HG02588 (cell line): Measurements from ENCODE around the gene BRWD1.
A peak's percentile ranks its signal among the peaks of the same experiment; 100 is the strongest.

Experiments used
- ATAC-seq: cut with Tn5 transposase; IDR thresholded peaks from one replicate; pipeline ENCODE4 v1.9.1; 2021; ENCODE audit warnings: mild to moderate bottlenecking, moderate library complexity; ENCODE audit not compliant: unreplicated experiment

The BRWD1 gene

DNA sequence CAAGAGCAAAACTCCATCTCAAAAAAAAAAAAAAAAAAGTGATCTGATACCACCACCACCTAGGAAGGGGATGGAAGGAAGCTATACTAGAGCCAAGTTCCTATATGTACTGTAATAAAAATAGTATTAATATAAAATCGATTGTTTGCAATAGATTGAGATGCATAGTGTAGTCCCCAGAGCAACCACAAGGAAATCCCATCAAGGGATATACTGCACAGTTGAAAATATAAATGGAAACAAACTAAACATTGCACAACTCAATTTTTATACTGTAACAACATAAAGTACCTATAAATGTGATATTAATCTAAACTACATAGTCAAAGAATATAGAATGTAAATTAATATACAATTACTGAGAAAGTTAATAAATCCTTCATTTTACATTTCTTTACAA is 109.3 kb downstream of the BRWD1 start:
- no peak for ATAC-seq

DNA sequence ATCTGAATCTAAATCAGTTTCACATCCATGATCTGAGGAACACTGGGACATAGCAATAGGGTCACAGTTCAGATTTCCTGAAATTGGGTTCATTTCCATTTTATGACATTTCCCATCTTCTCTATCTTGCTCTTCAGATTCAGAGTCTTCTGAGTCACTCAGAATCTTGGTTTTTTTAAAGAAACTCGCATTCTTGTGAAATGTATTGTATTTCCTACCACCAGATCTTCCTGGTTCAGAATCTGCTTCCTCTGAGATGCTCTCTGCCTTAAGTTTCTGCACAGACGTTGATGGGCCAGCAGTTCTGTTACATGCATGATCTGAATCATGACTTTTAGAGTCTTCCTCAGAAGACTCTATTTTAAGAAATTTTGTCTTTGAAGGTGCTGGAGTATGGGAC is 114.6 kb downstream of the BRWD1 start:
- ATAC-seq = no peak

DNA sequence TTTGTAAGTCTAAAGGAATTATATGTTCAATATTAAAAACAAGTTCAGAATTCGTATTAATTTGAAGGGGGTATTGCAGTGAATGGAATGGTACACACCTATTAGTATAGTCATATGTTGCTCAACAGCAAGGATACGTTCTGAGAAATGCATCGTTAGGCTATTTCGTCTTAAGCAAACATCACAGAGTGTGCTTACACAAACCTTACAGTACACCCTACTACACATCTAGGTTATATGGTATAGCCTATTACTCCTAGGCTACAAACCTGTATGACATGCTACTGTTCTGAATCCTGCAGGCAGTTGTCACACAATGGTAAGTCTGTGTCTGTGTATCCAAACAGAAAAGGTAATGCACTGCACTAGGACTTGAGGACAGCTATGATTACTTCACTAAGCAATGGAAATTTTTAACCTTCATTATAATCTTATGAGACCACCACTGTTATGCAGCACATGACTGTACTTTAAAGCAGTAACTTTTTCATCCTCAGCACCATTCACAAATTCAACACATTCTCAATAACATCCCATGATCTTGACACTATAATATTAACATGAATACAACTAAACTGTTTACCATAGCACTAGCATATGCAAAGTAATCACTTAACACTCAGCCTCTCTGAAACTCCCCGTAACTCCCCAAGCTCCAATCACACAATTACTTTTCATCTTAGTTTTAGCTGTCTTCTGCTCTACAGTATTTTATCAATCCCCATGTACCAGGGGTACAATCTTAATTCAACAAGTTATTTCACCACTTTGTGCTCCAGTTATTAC is 115.8 kb downstream of the BRWD1 start:
- no peak for ATAC-seq

DNA sequence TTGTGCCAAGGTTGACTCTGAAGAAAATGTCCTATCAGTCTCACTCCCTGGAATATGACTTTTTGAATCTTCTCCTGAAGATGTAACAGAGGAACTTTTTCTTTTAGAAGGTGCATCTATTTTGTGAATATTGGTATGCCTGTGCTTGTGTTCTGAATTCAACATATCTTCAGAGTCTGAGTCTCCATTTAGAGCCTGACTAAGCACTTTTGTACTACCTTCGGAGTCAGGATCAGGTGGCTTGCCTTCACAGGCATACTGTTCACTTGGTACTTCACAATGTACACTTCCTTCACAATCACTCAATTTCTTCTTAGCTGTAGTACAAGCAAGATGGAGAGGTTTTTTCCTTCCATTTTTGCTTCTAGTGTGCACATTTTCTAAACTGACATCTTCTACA is 116.6 kb downstream of the BRWD1 start:
- no peak for ATAC-seq

DNA sequence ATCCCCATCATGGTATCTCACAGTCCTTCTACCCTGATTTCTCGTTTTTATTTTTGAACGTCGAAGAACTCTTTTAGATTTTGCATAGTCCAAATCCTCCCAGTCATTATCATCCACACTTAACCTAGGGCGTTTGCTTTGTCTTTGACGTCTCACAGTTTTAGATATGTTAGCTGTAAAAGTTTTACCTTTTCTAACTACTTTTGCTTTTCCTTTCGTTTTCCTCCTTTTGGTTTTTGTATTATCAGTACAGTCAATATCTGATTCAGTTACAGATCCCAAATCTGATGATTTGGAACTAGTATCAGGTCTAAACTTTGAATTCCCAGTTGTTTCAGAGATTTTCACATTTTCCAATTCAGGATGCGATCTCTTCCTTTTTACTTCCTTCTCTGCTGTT is 117.1 kb downstream of the BRWD1 start:
- no peak for ATAC-seq

DNA sequence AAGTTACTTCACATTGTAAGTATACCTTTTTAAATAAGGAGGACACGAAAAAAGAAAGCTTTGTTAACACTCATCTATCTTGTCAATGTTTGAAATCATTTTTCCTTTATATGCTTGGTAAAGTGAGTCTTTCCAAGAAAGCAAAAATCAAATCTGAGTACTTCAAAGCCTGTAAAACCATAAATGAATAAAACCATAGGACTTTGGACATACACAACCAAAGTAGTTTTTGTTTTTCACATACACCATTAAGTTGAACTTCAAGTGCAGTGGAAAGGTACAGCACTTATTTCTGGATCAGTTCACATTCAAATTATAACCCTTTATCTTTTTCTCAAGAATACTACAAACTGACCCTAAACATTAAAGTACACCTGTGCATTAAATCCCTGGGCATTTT is 120.1 kb downstream of the BRWD1 start:
- no peak for ATAC-seq

DNA sequence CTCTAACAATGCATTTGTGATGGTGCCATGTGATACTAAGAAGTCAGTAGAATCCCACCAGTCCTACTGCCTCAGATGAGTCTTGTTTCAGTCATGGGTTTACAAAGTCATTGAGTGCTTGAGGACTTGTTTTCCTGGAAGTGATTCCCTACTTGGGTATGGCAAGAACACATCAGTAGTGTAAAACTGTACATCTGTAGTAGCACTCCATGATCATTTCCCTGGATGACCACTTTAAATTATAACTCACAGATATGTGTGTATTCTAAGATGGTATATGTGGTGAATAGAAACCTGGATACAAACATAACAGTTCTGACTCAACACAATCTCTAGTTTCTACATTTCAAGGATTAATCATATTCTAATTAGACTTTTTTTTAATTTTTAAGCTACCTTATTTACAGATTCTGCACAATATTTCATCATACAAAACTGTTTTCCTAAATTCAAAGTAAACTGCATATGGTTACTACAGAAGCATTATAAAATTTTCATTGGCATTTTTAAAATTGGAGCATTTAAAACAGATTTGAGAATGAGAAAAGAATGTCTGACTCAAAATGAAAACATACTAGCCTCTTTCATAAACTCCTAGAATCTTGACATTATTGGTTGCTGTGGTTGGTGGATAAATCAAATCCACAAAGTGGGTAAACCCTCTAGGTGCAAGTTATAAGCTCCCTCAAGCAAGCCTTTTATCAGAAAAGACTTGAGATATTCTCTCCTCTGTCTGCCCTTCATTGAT is 123.4 kb downstream of the BRWD1 start:
- ATAC-seq = no peak

DNA sequence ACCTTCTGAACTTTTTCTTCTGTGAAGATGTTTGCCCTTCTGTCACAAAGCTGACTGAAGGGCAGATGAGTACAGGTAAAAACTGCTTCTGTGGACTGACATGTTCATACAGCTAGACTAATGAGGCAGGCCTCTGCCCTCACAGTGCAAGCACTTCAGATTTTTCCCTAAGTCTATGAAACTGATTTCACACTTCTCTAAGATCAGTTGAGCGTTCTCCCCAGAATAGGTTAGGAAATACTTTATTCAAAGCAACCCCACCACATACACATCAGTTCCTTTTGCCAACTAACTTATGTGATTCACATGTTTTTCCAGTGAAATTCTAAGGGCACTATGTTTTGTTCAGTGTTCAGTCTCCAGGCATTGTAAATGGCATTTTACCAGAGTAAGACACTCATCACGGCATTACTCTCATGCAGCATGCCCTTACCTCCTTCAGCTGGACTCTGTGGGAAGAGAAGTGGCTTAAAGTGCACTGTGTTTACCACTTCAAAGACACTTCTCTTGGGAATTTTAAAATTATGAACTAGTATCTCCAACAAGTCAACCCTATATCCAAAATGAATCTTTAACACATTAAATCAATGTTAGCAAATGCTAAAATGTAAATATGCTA is 124.8 kb downstream of the BRWD1 start:
- ATAC-seq = no peak

DNA sequence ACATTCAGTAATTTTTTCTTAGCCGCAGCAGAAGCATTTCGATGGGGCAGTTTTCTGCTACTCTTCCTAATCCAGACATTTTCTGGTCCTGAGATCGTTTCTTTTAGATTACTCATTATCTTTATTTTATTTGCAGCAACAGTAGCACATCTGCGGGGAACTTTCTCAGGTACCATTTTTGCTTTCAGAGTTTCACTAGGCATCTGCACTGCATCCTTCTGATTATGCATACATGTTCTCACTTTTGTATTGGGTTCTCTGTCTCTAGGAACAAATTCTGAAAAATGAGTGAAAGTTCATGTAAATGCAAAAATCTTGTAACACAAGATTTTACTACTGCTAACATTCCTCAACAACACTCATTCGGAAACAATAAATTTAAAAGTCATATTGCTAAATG is 126.3 kb downstream of the BRWD1 start:
- no peak for ATAC-seq

DNA sequence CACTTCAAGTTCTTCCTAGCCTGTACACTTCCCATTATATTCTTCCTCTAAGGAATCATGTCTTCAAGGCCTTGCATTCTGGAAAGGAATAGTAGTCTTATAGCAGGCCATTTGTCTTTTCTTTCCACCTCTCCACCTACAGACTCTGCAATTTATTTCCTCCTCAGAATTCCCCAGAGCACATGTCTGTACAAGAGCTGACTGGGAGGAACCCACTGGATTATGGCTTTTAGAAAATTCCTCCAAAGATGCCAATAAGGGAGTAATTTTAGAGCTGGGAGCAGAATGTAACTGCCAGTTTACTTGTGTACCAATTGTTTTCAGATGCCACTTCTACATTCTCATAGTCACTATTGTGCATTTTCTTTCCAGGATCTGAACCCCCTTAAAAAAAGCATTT is 126.8 kb downstream of the BRWD1 start:
- no peak for ATAC-seq

DNA sequence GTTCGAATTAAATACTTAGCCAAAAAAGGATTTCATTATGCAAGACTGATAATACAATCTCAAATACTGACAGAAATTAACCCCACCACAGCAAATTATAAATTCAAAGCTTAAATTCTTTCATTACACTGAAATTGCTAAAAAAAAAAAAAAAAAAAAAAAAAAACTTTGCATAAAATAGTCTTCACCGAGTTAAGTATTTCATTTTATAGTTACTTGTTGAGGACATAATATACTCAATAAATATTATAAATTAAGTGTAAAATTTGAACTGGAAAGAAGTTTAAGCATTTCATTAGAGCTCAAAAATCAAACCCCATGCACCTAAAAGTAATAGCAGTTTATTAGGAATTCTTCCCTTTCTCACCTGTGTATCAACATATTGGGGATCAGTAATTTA is 128.3 kb downstream of the BRWD1 start:
- no peak for ATAC-seq

DNA sequence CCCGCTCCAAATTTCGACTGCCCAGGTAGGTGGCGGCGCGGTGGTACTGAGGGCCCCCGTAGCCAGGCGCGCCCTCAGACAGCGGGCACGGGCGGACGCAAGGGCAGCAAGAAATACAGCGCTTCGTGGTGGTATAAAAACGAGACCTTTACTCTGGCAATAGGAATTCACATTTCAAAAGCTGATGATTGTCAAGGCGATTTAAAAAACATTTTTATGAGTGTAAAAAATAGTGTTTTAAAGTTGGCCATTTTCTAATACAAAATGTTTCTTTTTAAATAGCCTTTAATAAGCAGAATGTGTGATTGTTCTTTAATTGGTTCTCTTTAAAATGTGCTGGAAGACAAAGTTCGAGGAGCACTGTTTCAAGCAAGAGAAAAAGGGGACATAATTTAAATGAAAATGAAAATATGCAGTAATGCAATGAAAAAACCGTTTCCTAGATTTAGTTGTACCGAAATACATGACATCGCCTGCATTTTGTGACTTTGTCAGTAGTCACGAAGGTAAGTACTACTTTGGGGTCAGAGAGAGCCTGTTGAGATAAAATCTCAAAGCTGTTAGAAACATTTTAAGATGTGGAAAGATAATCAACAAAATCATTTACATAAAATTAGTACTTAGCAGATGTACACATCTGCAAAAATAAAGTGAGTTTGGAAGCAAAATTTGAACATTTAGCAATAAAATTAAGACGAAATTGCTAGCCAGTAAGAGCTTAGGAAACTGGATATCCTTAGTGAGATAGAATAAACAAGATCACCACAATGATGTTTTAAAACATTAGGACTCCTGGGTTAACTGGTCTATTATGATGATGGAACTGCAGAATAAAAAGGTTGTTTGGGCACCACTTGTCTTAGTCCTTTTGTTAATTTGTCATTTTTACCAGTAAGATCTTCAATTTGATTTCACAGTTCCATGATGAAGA is 129.1 kb downstream of the BRWD1 start:
- ATAC-seq = no peak

DNA sequence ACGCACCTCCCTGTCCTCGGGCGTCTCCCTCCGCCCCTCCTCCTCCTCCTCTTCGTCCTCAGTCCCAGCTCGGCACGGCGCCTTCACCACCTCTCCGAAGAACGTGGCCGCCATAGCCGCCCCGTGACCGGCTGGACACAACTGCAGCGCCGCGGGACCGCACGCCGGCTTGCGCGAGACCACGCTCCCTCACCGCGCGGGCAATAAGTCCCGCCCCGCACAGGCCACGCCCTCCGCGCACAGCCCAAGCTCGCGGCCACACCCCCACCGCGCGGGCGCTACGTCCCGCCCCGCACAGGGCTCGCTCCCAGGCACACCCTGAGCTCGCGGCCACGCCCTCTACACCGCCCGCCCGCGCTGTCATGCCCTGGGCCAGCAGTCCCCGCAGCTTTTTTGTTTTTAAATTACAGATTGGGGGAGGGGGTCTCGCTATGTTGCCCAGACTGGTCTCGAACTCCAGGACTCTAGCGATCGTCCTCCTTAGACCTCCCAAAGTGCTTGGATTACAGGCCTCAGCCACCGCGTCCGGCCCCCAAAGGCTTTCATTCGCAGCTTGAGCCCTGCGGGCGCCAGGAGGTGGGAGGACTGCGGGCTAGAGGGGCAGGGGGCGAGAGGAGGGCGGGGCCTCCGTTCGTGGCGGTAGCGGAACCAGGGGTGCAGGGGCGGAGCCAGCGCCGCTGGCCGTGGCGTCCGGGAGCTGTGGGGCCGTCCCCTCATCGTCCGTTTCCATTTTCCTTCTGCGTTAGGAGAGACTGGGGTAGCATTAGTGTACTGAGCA is 130.0 kb downstream of the BRWD1 start, which contains the start of gene PSMG1:
TSS of gene PSMG1 (minus strand) at position 180 of the 778 bp plus-strand sequence. CDS start at position 114, 66 bp downstream.
- ATAC-seq = peak; percentile 87

DNA sequence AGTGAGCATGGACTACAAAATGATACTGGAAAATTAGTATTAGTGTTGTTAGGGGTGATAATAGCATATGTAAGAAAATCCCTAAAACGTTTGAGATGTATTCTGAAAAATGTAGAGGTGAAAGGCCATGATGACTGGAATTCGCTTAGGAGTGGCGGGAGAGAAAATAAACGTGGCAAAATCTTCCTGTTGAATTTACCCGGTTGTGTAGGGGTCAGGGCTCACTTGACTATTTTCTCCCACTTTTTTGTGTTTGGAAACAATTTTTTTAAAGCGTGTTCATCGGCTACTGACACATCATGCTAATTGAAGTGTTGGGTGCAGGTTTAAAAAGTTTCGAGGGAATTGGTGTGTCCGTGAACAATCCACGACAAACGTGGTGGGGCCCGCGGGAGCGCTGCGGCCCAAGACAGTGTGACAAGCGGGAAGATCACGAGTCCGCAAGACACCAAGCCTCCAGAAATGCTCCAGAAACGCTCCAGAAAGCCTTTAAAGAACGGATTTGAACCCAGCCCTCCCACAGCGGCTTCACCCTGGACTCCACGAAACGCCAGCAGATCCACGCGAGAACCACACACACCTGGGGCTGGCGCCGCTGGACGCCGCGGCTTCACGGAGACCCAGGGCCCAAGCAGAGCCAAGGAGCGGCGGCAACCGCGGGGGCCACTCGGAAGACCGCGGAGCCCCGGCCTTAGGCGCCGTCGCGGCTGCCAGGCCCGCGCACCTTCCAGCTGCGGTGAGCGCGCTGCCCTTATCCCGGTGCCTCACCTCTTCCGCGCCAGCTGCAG is 130.8 kb downstream of the BRWD1 start:
- ATAC-seq = peak; percentile 32

DNA sequence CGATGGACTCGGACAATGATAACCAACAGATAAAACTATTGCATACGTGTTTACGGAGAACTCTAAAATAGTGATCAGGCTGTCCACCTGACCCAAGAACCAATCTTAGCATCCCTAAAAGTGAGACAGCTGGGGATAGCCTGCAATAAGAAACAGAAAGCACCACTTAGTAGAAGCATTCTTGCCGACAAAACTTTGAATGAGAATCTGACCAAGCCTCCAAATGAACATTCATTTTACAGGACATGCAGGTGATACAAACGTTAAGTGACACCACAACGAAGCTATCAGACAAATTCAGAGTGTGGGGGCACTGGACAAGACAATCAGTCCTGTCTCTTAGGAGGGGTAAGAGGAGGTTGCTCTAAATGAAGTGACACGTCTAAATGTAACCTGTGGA is 131.4 kb downstream of the BRWD1 start:
- ATAC-seq = no peak

DNA sequence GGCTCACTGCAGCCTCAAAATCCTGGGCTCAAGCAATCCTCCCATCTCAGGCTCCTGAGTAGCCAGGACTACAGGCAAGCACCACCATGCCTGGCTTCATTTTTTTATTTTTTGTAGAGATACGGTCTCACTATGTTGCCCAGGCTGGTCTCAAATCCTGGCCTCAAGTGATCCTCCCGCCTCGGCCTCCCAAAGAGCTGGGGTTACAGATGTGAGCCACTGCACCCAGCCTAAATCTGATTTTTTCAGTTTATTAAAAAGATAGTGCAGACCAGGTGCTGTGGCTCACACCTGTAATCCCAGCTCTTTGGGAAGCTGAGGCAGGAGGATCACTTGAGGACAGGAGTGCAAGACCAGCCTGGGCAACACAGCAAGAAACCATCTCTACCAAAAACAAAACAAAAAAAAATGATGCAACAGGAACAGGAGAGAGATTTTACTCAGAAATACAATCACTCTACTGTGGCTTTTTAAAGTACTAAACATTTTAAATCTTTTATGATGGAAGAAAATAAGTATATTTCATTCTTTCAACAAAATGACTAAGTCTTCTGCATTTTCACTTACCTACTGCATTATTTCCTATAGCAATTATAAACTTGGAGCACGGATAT is 132.1 kb downstream of the BRWD1 start:
- ATAC-seq = no peak

DNA sequence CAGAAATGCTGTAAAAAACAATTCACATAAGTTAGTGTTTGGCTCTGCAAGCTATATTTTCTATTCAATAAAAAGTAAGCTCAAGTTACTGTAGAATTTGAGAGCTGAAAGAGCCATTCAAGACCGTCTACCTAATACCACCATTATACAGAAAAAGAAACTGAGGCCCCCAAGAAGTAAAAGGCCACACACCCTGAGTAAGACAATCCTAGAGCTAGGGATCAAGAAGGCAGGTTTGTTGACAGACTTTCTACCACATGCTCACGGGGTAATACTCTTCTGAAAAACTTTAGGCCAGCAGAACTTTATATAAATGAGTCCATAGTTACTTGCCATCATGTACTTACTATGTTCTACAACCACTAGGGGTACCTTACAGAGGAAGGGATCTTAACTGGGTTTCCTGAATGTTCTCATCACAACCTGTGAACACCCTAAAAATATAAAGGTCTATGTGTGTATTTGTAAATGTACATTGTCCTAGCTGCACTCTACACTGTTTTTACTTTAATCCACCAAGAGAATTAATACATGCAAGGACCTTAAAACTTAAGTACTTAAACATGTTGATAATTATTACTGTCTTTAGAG is 132.9 kb downstream of the BRWD1 start:
- no peak for ATAC-seq

DNA sequence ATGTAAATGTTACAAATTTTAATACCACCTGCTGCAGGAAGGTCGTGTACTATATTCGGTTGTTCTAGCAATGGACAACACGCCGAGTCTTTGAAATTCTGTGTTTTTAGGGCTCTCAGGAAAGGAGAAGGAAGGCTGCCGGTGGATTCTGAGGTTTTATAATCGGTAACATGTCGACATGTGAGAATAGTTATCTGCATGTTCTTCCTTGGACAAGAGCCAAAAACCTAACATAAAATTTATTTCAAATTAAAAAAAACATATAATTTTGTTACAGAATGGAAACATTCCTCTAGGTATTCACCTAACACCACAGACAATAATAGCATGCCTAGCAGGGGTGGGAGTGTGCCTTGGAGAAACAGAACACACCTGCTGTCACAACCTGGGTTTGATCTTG is 135.0 kb downstream of the BRWD1 start:
- no peak for ATAC-seq
